ENCODE measurements around the gene LMOD1. TPM values are rescaled to one million over a fixed set of nuclear protein-coding genes. Genes with fewer than 3 reads are reported as not detected.
"Not testable (repeated sequence)": the region's sequence is repeated elsewhere in the genome, so short reads cannot be mapped to it uniquely, and the experiment has no call there.

The LMOD1 gene
- total RNA-seq, 1 experiment from 2014 or later, result 0.42 TPM

DNA sequence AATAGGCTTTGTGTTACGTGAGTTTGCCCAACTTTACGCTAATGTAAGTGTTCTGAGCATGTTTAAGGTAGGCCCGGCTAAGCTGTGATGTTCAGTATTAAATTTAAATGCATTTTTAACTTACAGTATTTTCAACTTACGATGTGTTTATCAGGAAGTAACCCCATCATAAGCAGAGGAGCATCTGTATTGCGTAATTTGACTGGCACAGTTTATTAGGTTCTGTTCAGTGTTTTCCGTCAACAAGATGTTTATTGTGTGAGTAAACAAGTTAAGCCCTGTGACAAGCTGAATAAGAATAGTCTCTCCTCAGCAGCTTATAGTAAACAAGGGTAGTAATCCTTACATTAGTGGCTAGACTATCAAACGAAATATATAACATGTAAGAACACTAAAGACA is 84.9 kb downstream of the LMOD1 start:
- DNase-seq, result no peak
- H3K27me3 ChIP-seq (ENCODE audit: control insufficient read depth, insufficient read depth, low read length), result no peaks in the 10 kb centered on the region
- no peak overlapping the region for H3K4me3 ChIP-seq (ENCODE audit: insufficient read depth, low read depth, low read length)
- peaks cover 22% of the 10 kb centered on the region for H3K36me3 ChIP-seq (replicated peaks; ENCODE audit: control insufficient read depth, insufficient read depth, low read length)

DNA sequence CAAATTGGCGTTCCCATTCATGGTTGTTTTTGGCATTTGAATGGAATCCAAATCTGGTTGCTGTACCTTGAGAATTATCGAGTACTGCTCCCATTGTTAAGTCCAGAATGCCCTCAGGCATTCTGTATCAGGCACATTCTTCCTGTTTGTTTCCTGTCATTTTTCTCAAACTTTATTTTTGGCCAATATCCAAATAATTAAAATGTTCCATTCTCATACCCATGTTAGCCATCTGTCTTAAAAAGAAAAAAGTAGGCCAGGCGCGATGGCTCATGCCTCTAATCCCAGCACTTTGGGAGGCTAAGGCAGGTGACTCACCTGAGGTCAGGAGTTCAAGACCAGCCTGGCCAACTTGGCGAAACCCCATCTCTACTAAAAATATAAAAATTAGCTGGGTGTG is 86.9 kb downstream of the LMOD1 start:
- DNase-seq, result no peak
- Histone ChIP-seq H3K27me3 (ENCODE audit: control insufficient read depth, insufficient read depth, low read length) (no peaks in the 10 kb centered on the region), H3K36me3 (replicated peaks; ENCODE audit: control insufficient read depth, insufficient read depth, low read length) (peaks cover 31% of the 10 kb centered on the region), H3K4me3 (ENCODE audit: insufficient read depth, low read depth, low read length) (no peak overlapping the region)

DNA sequence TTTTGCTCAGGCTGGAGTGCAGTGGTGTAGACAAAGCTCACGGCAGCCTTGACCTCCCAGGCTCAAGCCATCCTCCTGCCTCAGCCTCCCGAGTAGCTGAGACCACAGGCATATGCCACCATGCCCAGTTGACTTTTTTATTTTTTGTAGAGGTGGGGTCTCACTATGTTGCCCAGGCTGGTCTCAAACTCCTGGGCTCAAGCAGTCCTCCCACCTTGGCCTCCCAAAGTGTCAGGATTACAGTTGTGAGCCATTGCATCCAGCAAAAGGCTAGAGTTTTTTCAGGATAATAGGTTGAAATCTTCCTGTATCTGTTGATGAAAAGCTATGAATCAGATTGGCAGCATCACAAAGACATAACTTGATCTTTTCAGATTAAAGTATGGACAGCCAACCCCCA is 89.6 kb downstream of the LMOD1 start:
- DNase-seq; H3K27me3 ChIP-seq (ENCODE audit: control insufficient read depth, insufficient read depth, low read length); H3K4me3 ChIP-seq (ENCODE audit: insufficient read depth, low read depth, low read length): not testable (repeated sequence)
- peaks cover 40% of the 10 kb centered on the region for H3K36me3 ChIP-seq (replicated peaks; ENCODE audit: control insufficient read depth, insufficient read depth, low read length)

DNA sequence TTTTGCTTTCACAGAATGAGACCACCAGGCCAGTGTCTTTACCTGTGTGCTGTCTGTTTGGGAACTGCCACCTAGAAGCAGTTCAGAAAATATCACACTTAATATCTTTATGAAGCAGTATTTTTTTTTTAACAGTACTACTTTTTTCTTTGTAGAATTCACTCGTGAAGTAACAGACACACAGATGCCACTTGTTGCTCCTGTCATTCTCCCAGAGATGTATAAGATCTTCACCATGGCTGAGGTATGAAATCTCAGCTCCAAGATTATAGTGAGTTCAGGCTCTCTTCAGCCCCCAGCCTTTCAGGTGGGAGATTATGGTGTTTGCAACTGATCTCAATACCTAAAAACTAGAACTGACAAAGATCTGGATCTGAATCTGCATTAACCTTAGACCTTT is 94.4 kb downstream of the LMOD1 start:
- H3K4me3 ChIP-seq (ENCODE audit: insufficient read depth, low read depth, low read length), result no peak overlapping the region
- peaks cover 54% of the 10 kb centered on the region for H3K36me3 ChIP-seq (replicated peaks; ENCODE audit: control insufficient read depth, insufficient read depth, low read length)
- DNase-seq, result no peak
- H3K27me3 ChIP-seq (ENCODE audit: control insufficient read depth, insufficient read depth, low read length), result no peaks in the 10 kb centered on the region

DNA sequence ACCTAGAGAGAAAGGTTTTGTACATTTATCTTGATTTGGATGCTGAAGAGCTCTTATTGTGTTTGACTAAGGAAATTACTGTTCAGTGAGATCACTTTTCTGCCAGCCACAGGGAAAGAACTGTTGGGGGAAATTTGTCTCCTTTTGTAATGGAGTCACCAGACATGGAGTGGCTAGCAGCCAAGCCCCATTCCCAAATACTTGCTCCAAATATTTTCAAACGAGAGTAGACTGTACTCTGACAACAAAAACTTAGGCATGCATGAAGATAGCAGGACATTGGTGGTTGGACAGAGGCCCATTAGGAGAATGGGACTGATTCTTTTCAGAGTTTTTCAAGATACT is 96.3 kb downstream of the LMOD1 start:
- Histone ChIP-seq H3K4me3 (ENCODE audit: insufficient read depth, low read depth, low read length) (no peak overlapping the region), H3K36me3 (replicated peaks; ENCODE audit: control insufficient read depth, insufficient read depth, low read length) (peaks cover 50% of the 10 kb centered on the region), H3K27me3 (ENCODE audit: control insufficient read depth, insufficient read depth, low read length) (no peaks in the 10 kb centered on the region)
- DNase-seq, result no peak

DNA sequence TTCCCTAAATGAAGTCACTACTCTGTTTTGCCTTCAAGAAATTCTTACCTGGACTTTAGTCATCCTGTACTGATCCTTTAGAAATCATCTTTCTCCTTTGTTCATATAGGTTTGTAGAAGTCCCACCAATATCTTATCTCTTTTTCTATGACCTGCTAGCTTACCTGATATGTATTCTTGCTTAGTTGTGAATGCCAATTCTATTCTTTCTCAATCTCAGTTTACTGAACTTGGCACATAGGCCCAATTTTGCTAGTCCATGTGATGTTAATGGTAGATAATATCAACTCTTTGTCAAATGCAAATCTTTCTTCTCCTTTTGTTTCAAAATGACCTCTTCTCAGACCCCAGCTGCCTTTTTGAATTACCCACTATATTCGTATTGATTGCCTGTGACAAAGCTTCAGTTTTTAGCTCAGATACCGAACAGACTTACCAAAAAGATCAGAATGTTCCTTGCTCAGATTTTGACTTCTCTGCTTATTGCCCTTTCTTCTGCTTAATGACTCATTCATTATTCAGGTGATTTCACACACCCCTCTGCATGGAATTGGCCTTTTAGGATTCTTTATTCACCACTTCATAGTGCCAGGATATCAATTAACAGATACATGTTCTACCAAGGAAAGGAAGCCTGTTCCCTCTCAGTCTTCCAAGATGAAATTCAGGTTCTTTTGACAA is 96.8 kb downstream of the LMOD1 start:
- Histone ChIP-seq H3K36me3 (replicated peaks; ENCODE audit: control insufficient read depth, insufficient read depth, low read length) (peaks cover 44% of the 10 kb centered on the region), H3K4me3 (ENCODE audit: insufficient read depth, low read depth, low read length) (no peak overlapping the region), H3K27me3 (ENCODE audit: control insufficient read depth, insufficient read depth, low read length) (no peaks in the 10 kb centered on the region)
- no peak for DNase-seq

DNA sequence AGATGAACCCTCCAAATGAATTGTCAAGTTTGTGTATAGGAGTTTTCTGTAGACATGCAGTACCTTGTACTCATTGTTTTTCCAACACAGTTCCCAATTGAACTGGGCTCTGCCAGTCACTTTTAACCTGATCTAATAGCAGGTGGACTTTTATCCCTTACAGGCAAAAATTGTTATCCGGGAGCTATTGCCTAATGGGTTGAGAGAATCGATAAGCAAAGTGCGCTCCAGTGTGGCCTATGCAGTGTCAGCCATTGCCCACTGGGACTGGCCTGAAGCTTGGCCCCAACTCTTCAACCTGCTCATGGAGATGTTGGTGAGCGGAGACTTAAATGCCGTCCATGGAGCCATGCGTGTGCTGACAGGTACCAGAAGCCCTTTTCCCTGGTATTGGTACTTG is 98.1 kb downstream of the LMOD1 start:
- no peak overlapping the region for H3K4me3 ChIP-seq (ENCODE audit: insufficient read depth, low read depth, low read length)
- H3K36me3 ChIP-seq (replicated peaks; ENCODE audit: control insufficient read depth, insufficient read depth, low read length), result peaks cover 40% of the 10 kb centered on the region
- no peaks in the 10 kb centered on the region for H3K27me3 ChIP-seq (ENCODE audit: control insufficient read depth, insufficient read depth, low read length)
- DNase-seq, result no peak

DNA sequence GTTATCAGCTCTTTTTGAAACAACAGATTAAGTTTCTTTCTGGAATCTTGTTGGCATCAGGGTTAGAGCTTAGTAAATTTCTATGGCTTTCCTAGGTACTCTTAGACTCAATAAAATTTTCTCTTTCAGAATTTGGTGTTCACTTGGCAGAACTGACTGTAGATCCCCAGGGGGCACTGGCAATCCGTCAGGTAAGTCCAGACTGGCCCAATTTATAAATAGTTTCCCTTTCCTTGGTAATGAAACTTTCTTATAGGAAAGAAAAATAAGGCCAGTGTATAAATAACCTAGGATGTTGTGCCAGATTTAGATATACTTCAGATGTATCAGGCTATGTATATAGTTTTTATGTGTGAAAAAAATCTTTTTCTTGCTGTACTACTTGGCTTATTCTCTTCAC is 99.2 kb downstream of the LMOD1 start:
- Histone ChIP-seq H3K27me3 (ENCODE audit: control insufficient read depth, insufficient read depth, low read length) (no peaks in the 10 kb centered on the region), H3K36me3 (replicated peaks; ENCODE audit: control insufficient read depth, insufficient read depth, low read length) (peaks cover 30% of the 10 kb centered on the region), H3K4me3 (ENCODE audit: insufficient read depth, low read depth, low read length) (no peak overlapping the region)
- DNase-seq, result no peak

Other genes with a start within 250 kb of the LMOD1 start
- 55.8 and 57.6 TPM in 2 replicates for gene IPO9, start 117.4 kb downstream of the LMOD1 start, total RNA-seq (2014; rRNA removed; shearing (Covaris generic))
- gene SHISA4, start 57.6 kb downstream of the LMOD1 start, total RNA-seq (2014; rRNA removed; shearing (Covaris generic)), result 3.7 and 6.1 TPM in 2 replicates
- gene TIMM17A, start 9.0 kb upstream of the LMOD1 start, total RNA-seq (2014; rRNA removed; shearing (Covaris generic)), result 74.6 and 75.6 TPM in 2 replicates
- gene RNPEP, start 36.1 kb upstream of the LMOD1 start, total RNA-seq (2014; rRNA removed; shearing (Covaris generic)), result 129 and 136 TPM in 2 replicates
- gene ELF3, start 64.0 kb upstream of the LMOD1 start, total RNA-seq (2014; rRNA removed; shearing (Covaris generic)), result 3.6 and 6.9 TPM in 2 replicates
- under 0.01 TPM in 1 of 2 replicates, not detected in the other for gene GPR37L1, start 176.4 kb upstream of the LMOD1 start, total RNA-seq (2014; rRNA removed; shearing (Covaris generic))
- gene ARL8A, start 198.2 kb upstream of the LMOD1 start, total RNA-seq (2014; rRNA removed; shearing (Covaris generic)), result 50.3 and 55.1 TPM in 2 replicates
- gene PTPN7, start 214.1 kb upstream of the LMOD1 start, total RNA-seq (2014; rRNA removed; shearing (Covaris generic)), result 0.24 and 0.55 TPM in 2 replicates
- gene LGR6, start 247.3 kb upstream of the LMOD1 start, total RNA-seq (2014; rRNA removed; shearing (Covaris generic)), result 0.24 and 0.41 TPM in 2 replicates

Data from H7 (cell line).